ENCODE measurements around the gene AP1G2. TPM values are rescaled to one million over a fixed set of nuclear protein-coding genes. Genes with fewer than 3 reads are reported as not detected.

Gene AP1G2
- total and polyA plus RNA-seq, 2 of the 13 experiments (the other 11 are each of a cell fraction or from before 2014, with no cell fraction given) = 96.9 to 611 TPM

DNA sequence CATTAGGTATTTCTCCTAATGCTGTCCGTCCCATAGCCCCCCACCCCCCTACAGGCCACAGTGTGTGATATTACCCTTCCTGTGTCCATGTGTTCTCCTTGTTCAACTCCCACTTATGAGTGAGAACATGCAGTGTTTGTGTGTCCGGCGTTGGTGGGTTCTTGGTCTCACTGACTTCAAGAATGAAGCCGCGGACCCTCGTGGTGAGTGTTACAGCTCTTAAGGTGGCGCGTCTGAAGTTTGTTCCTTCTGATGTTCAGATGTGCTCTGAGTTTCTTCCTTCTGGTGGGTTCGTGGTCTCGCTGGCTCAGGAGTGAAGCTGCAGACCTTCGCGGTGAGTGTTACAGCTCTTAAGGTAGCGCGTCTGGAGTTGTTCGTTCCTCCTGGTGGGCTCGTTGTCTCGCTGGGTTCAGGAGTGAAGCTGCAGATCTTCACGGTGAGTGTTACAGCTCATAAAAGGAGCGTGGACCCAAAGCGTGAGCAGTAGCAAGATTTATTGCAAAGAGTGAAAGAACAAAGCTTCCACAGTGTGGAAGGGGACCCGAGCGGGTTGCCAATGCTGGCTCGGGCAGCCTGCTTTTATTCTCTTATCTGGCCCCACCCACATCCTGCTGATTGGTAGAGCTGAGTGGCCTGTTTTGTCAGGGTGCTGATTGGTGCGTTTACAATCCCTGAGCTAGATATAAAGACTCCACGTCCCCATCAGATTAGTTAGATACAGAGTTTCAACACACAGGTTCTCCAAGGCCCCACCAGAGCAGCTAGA, 16.4 kb upstream of the AP1G2 start (continued):
- TF ChIP-seq ZFP62 (CRISPR knock-in tag; IDR thresholded peaks at IDR 0.05) = peak; percentile 67; the same call in 1 of the 2 replicates
- 0 out of 2 replicates have a peak, but pooled peaks have one; percentile 77 for TF ChIP-seq ZSCAN30 (CRISPR knock-in tag; IDR thresholded peaks at IDR 0.05)
- peak; percentile 61; the same call in 1 of the 2 replicates for TF ChIP-seq MIER2 (CRISPR knock-in tag; IDR thresholded peaks at IDR 0.05)
- TF ChIP-seq U2AF2 (IDR thresholded peaks at IDR 0.05; ENCODE audit: low read depth, low read length) = 0 out of 2 replicates have a peak, but pooled peaks have one; percentile 71
- TF ChIP-seq ELF1 (CRISPR knock-in tag; IDR thresholded peaks at IDR 0.05) = peak; percentile 60; the same call in 1 of the 2 replicates
- TF ChIP-seq ZNF33A (CRISPR knock-in tag; IDR thresholded peaks at IDR 0.05; ENCODE audit: borderline replicate concordance) = 0 out of 2 replicates have a peak, but pooled peaks have one; percentile 71
- TF ChIP-seq, protein P1, sequence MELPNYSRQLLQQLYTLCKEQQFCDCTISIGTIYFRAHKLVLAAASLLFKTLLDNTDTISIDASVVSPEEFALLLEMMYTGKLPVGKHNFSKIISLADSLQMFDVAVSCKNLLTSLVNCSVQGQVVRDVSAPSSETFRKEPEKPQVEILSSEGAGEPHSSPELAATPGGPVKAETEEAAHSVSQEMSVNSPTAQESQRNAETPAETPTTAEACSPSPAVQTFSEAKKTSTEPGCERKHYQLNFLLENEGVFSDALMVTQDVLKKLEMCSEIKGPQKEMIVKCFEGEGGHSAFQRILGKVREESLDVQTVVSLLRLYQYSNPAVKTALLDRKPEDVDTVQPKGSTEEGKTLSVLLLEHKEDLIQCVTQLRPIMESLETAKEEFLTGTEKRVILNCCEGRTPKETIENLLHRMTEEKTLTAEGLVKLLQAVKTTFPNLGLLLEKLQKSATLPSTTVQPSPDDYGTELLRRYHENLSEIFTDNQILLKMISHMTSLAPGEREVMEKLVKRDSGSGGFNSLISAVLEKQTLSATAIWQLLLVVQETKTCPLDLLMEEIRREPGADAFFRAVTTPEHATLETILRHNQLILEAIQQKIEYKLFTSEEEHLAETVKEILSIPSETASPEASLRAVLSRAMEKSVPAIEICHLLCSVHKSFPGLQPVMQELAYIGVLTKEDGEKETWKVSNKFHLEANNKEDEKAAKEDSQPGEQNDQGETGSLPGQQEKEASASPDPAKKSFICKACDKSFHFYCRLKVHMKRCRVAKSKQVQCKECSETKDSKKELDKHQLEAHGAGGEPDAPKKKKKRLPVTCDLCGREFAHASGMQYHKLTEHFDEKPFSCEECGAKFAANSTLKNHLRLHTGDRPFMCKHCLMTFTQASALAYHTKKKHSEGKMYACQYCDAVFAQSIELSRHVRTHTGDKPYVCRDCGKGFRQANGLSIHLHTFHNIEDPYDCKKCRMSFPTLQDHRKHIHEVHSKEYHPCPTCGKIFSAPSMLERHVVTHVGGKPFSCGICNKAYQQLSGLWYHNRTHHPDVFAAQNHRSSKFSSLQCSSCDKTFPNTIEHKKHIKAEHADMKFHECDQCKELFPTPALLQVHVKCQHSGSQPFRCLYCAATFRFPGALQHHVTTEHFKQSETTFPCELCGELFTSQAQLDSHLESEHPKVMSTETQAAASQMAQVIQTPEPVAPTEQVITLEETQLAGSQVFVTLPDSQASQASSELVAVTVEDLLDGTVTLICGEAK (IDR thresholded peaks at IDR 0.05) = peak; percentile 32; the same call in 1 of the 2 replicates
- TF ChIP-seq, protein P1 (CRISPR knock-in tag; IDR thresholded peaks at IDR 0.05) = peak; percentile 65
- peak; percentile 96 for TF ChIP-seq ZBTB8A (CRISPR knock-in tag; IDR thresholded peaks at IDR 0.05; ENCODE audit: borderline replicate concordance, low read depth)
- TF ChIP-seq, protein P2, sequence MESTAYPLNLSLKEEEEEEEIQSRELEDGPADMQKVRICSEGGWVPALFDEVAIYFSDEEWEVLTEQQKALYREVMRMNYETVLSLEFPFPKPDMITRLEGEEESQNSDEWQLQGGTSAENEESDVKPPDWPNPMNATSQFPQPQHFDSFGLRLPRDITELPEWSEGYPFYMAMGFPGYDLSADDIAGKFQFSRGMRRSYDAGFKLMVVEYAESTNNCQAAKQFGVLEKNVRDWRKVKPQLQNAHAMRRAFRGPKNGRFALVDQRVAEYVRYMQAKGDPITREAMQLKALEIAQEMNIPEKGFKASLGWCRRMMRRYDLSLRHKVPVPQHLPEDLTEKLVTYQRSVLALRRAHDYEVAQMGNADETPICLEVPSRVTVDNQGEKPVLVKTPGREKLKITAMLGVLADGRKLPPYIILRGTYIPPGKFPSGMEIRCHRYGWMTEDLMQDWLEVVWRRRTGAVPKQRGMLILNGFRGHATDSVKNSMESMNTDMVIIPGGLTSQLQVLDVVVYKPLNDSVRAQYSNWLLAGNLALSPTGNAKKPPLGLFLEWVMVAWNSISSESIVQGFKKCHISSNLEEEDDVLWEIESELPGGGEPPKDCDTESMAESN (CRISPR knock-in tag; conservative IDR thresholded peaks at IDR 0.05) = peak; percentile 90
- peak; percentile 70 for TF ChIP-seq BCL6 (CRISPR knock-in tag; IDR thresholded peaks at IDR 0.05)
- 0 out of 2 replicates have a peak, but pooled peaks have one; percentile 53 for TF ChIP-seq KMT2B (CRISPR knock-in tag; IDR thresholded peaks at IDR 0.05)
- peak; percentile 89; the same call in 1 of the 2 replicates for TF ChIP-seq ZNF205 (CRISPR knock-in tag; IDR thresholded peaks at IDR 0.05)
- peak; percentile 63; the same call in 1 of the 2 replicates for TF ChIP-seq SIX4 (CRISPR knock-in tag; IDR thresholded peaks at IDR 0.05)
- TF ChIP-seq KLF16 (CRISPR knock-in tag; IDR thresholded peaks at IDR 0.05) = peak; percentile 76 to 93; a peak in 3 of 4 replicates
- TF ChIP-seq NFATC3 (CRISPR knock-in tag; IDR thresholded peaks at IDR 0.05) = peak; percentile 84; the same call in 1 of the 2 replicates
- peak; percentile 97 for TF ChIP-seq GATA4 (IDR thresholded peaks at IDR 0.05; ENCODE audit: borderline replicate concordance, low read depth)
- TF ChIP-seq, protein P3, sequence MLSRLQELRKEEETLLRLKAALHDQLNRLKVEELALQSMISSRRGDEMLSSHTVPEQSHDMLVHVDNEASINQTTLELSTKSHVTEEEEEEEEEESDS (CRISPR knock-in tag; IDR thresholded peaks at IDR 0.05; ENCODE audit: borderline replicate concordance) = peak; percentile 91
- TF ChIP-seq HNRNPH1 (optimal IDR thresholded peaks at IDR 0.05; ENCODE audit: low read depth, low read length) = peak; percentile 92
